GM12878 (cell line): ENCODE measurements around the gene DSC2. TPM values are rescaled to one million over a fixed set of nuclear protein-coding genes. Genes with fewer than 3 reads are reported as not detected.

Experiments used
- ATAC-seq: fragments of 200-7000 bp; cut with Tn5 transposase; 3 replicates; pipeline ENCODE4 v1.9.1; 2020; ENCODE audit warnings: mild to moderate bottlenecking, moderate library complexity
- BruUV-seq: library from RNA; stranded (reverse); fragments of 400-500 nt; replicated peaks from 2 replicates; lab custom pipeline; 2021; lab: Mats Ljungman, UMichigan
- CTCF ChIA-PET: fragments of 300-600 bp; sonication (Branson Sonifier 250); formaldehyde crosslinking; extraction: SDS; loops from one replicate; lab custom pipeline; 2021; ENCODE audit warnings: inconsistent platforms; lab: Yijun Ruan, JAX
- POLR2A ChIA-PET: fragments of 350-600 bp; formaldehyde crosslinking; extraction: SDS; loops from one replicate; lab custom pipeline; 2021; ENCODE audit warnings: inconsistent platforms; lab: Charles Lee
- RAD21 ChIA-PET: fragments of 300-600 bp; sonication (Branson Sonifier 250); formaldehyde crosslinking; loops from one replicate; lab custom pipeline; 2023; ENCODE audit warnings: antibody characterized with exemption; ENCODE audit not compliant: unreplicated experiment; lab: Charles Lee
- SMC1A ChIA-PET: fragments of 300-600 bp; sonication (Branson Sonifier 250); formaldehyde crosslinking; loops from one replicate; lab custom pipeline; 2023; ENCODE audit not compliant: unreplicated experiment, uncharacterized antibody; lab: Charles Lee
- DNase-seq: peaks from one replicate; pipeline ENCODE4 v3.0.0-alpha.2; 2011; ENCODE audit warnings: low read depth, low spot score
- FAIRE-seq: peaks from 3 replicates; lab custom pipeline; 2011; peaks lifted over from hg19 to GRCh38; lab: Jason Lieb, UNC
- H2AFZ ChIP-seq: 2 replicates; pipeline ENCODE4 v1.6.0; 2011; ENCODE audit warnings: low read depth, low read length, control low read depth; ENCODE audit not compliant: control insufficient read depth
- H3K27ac ChIP-seq: 2 replicates; pipeline ENCODE4 v1.5.1; 2011; ENCODE audit warnings: control low read depth; ENCODE audit not compliant: control insufficient read depth, insufficient read depth
- H3K27me3 ChIP-seq, 2 experiments: replicated peaks in 1 of 2; 2 replicates each; pipeline versions ENCODE4 v1.6.0 to v1.6.1; 2011; ENCODE audit warnings: low read length in 1 of 2; ENCODE audit not compliant: control insufficient read depth in 2 of 2, insufficient read depth in 2 of 2
- H3K36me3 ChIP-seq, 2 experiments: 2 replicates each; pipeline ENCODE4 v1.5.1; 2011; ENCODE audit warnings: low read length in 1 of 2; ENCODE audit not compliant: control insufficient read depth in 2 of 2, insufficient read depth in 2 of 2
- H3K4me1 ChIP-seq: 2 replicates; pipeline ENCODE4 v1.6.1; 2011; ENCODE audit warnings: mild to moderate bottlenecking, low read length, moderate library complexity, mixed read lengths; ENCODE audit not compliant: control insufficient read depth, insufficient read depth
- H3K4me2 ChIP-seq: 2 replicates; pipeline ENCODE4 v1.6.0; 2011; ENCODE audit warnings: control low read depth; ENCODE audit not compliant: control insufficient read depth, insufficient read depth
- H3K4me3 ChIP-seq: fragments of 200-600 bp; sonication (generic); 2 replicates; pipeline ENCODE4 v1.5.1; 2016
- H3K79me2 ChIP-seq: 2 replicates; pipeline ENCODE4 v1.6.0; 2011; ENCODE audit warnings: low read length; ENCODE audit not compliant: control insufficient read depth, insufficient read depth
- H3K9ac ChIP-seq: 2 replicates; pipeline ENCODE4 v1.8.0; 2011; ENCODE audit warnings: low read length, control low read depth, mixed read lengths; ENCODE audit not compliant: control insufficient read depth, insufficient read depth
- H3K9me3 ChIP-seq: replicated peaks from 3 replicates; pipeline ENCODE4 v1.5.1; 2011; ENCODE audit warnings: mild to moderate bottlenecking, low read length; ENCODE audit not compliant: control insufficient read depth, insufficient read depth
- H4K20me1 ChIP-seq: 2 replicates; pipeline ENCODE4 v1.6.0; 2011; ENCODE audit not compliant: control insufficient read depth, insufficient read depth
- MLLT1 ChIP-seq: fragments of 450-650 bp; IDR thresholded peaks from 2 replicates; pipeline ENCODE4 v1.6.1; 2016; ENCODE audit warnings: mild to moderate bottlenecking
- NFIC ChIP-seq: IDR thresholded peaks from 2 replicates; pipeline ENCODE4 v1.6.1; 2012; ENCODE audit warnings: low read depth, mild to moderate bottlenecking, inconsistent platforms, low read length, moderate library complexity
- SRF ChIP-seq, 2 experiments: IDR thresholded peaks; 2 replicates each; pipeline ENCODE4 v1.6.1; 2011; ENCODE audit warnings: low read depth in 2 of 2, low read length in 2 of 2, mild to moderate bottlenecking in 1 of 2, moderate library complexity in 1 of 2
- SUZ12 ChIP-seq: fragments of 200-600 bp; sonication (generic); IDR thresholded peaks from one replicate; pipeline ENCODE4 v1.6.1; 2018; ENCODE audit warnings: antibody characterized with exemption, mild to moderate bottlenecking; ENCODE audit not compliant: unreplicated experiment
- ZNF274 ChIP-seq: IDR thresholded peaks from one replicate; pipeline ENCODE4 v1.8.0; 2011; ENCODE audit not compliant: insufficient read length, insufficient read depth
- WGBS: methylation state at CpG from one replicate; pipeline ENCODE4 v1.1.6; 2016; ENCODE audit warnings: low lambda C conversion rate; ENCODE audit not compliant: insufficient replicate concordance, insufficient coverage; ENCODE audit errors: missing lambda C conversion rate; 5-methylcytosine and 5-hydroxymethylcytosine counted together
- in situ Hi-C: fragments of 300-500 bp; cut with MboI; formaldehyde crosslinking; loops from 9 replicates; pipeline ENCODE4 v1.14.3; 2018; ENCODE audit warnings: mixed read lengths
- intact Hi-C: fragments of 100-400 bp; cut with micrococcal nuclease; formaldehyde crosslinking; loops from one replicate; pipeline ENCODE4 v1.14.2; 2022; ENCODE audit not compliant: unreplicated experiment
- polyA plus RNA-seq, 11 experiments: library from polyadenylated mRNA; depleted of rRNA in 4 of 11; unstranded in 6 of 11; stranded (reverse) in 5 of 11; fragments of >200 nt; fragmentation: Nextera tagmentation in 4 of 11; fragmentation: Illumina TruSeq in 1 of 11; extraction: Ambion mirVana in 4 of 11; extraction: Trizol in 1 of 11; gene quantifications; 1 replicate in 1 of 11; 2 replicates in 10 of 11; pipeline versions ENCODE4 v1.2.1 to v1.2.3, GENCODE V29; 2011 to 2016; ENCODE audit warnings: inconsistent platforms in 2 of 11, missing spikeins in 2 of 11, low read depth in 1 of 11
- total RNA-seq, 4 experiments: library from RNA; depleted of rRNA in 3 of 4; stranded (reverse); fragments of >200 nt in 3 of 4; fragmentation: Illumina TruSeq in 1 of 4; extraction: Trizol in 1 of 4; gene quantifications; 2 replicates each; pipeline versions ENCODE4 v1.2.1 to v1.2.3, GENCODE V29; 2013 to 2021
- TF ChIP-seq, protein P1 (sequence below), 3 experiments: IDR thresholded peaks in 2 of 3; conservative IDR thresholded peaks in 1 of 3; 2 replicates each; pipeline ENCODE4 v1.5.1; 2011; ENCODE audit warnings: low read depth in 3 of 3, low read length in 3 of 3, mild to moderate bottlenecking in 3 of 3, control low read depth in 2 of 3, moderate library complexity in 2 of 3, inconsistent platforms in 1 of 3, mixed read lengths in 1 of 3; ENCODE audit not compliant: control insufficient read depth in 2 of 3, insufficient read depth in 1 of 3; ENCODE audit errors: extremely low read depth in 1 of 3

Gene DSC2
- total and polyA plus RNA-seq, 10 of the 15 experiments (the other 5 are each of a cell fraction or from before 2014, with no cell fraction given), result 1.2 to 4.9 (median 3.0) TPM; not detected in 1

GRCh38 chr18:31097666-31098065 is 4.6 kb downstream of the DSC2 start:
- POLR2A ChIA-PET, result no interaction called here
- ATAC-seq (no peak), FAIRE-seq (no peak), DNase-seq (no peak)
- in situ Hi-C loops, result no loop called here
- 63% methylated on average over 3 of the region's 3 CpGs for WGBS
- no peaks in the 10 kb centered on the region for H3K79me2 ChIP-seq
- H3K27ac ChIP-seq, result no peak overlapping the region
- no peaks in the 10 kb centered on the region for H3K4me1 ChIP-seq
- RAD21 ChIA-PET, result no interaction called here
- no peak overlapping the region for H2AFZ ChIP-seq
- H3K36me3 ChIP-seq, result no peaks in the 10 kb centered on the region
- H3K9me3 ChIP-seq, result no peaks in the 10 kb centered on the region
- BruUV-seq, result no TSS peak
- no peak for TF ChIP-seq MLLT1
- TF ChIP-seq SUZ12, result no peak
- no peak for TF ChIP-seq NFIC
- no peak for TF ChIP-seq SRF (IDR thresholded peaks at IDR 0.05; ENCODE audit: low read depth in 2 of 2, low read length in 2 of 2)
- no peak for TF ChIP-seq ZNF274
- TF ChIP-seq, protein P1, sequence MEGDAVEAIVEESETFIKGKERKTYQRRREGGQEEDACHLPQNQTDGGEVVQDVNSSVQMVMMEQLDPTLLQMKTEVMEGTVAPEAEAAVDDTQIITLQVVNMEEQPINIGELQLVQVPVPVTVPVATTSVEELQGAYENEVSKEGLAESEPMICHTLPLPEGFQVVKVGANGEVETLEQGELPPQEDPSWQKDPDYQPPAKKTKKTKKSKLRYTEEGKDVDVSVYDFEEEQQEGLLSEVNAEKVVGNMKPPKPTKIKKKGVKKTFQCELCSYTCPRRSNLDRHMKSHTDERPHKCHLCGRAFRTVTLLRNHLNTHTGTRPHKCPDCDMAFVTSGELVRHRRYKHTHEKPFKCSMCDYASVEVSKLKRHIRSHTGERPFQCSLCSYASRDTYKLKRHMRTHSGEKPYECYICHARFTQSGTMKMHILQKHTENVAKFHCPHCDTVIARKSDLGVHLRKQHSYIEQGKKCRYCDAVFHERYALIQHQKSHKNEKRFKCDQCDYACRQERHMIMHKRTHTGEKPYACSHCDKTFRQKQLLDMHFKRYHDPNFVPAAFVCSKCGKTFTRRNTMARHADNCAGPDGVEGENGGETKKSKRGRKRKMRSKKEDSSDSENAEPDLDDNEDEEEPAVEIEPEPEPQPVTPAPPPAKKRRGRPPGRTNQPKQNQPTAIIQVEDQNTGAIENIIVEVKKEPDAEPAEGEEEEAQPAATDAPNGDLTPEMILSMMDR (IDR thresholded peaks at IDR 0.05 in 2 of 3, conservative IDR thresholded peaks at IDR 0.05 in 1 of 3; ENCODE audit: control insufficient read depth in 2 of 3, extremely low read depth in 1 of 3, insufficient read depth in 1 of 3, low read depth in 3 of 3, low read length in 3 of 3), result no peak
- H3K9ac ChIP-seq, result no peak overlapping the region
- CTCF ChIA-PET, result no interaction called here
- no peak overlapping the region for H3K4me3 ChIP-seq
- intact Hi-C loops, result loop anchor here (10.0 kb wide), 1 partner anchor 287 kb away; no protein-coding TSS in a partner anchor
- no peak overlapping the region for H3K4me2 ChIP-seq
- SMC1A ChIA-PET, result no interaction called here
- H4K20me1 ChIP-seq, result no peaks in the 10 kb centered on the region
- peaks cover 0 to 4% of the 10 kb centered on the region in 2 experiments; a peak in 3 of 4 replicates for H3K27me3 ChIP-seq
